Measurements from ENCODE around the gene TMEM176A. TPM values are rescaled to one million over a fixed set of nuclear protein-coding genes. Genes with fewer than 3 reads are reported as not detected.

TMEM176A gene
- total and polyA plus RNA-seq, 10 donors: 28.6 to 84.6 (median 59.0) TPM

DNA sequence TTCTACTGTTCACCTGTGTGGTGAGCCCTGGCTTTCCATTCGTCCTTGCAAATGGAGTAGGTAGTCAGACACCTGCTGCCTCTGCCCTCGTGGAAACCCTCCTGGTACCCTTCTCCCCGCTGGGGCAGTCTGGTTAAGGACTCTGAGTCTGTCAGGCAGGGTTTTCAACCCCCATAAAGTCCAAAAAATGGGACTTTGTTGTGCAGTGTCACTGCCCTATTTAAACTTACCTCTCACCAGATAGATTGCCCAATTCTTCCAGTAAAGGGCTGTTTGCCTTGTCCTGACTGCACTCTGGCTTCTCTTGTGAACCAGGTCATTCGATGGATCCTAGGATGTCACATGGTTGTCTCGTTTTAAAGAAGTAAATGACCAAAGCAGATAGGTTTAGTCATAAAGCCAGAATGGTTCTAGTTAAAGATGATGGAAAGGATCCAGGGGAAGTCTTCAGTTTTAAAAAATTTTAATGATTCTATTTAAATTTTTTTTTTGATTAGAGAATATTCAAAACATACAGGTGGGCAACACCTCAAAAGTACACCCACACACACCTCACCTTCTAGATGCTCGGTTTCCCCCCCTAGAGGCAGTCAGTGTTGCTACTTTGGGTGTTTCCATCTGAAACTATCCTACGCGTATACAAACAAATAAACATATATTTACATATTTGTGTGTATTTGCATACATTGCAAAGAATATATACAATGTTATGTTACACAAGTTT is 22.4 kb upstream of the TMEM176A start:
- DNase-seq: no peak
- Histone ChIP-seq H3K27me3 (replicated peaks in 1 of 7) (no peaks in the 10 kb centered on the region), H3K27ac (no peak overlapping the region), H3K9me3 (peaks cover 0 to 20% (median 15%) of the 10 kb centered on the region in 8 donors), H3K4me1 (peaks cover 0 to 28% (median 6%) of the 10 kb centered on the region in 6 donors), H3K36me3 (no peaks in the 10 kb centered on the region), H3K4me3 (no peak overlapping the region)
- 55 to 66% (median 62%) methylated on average over 8 of the region's 8 CpGs for WGBS, 5 donors
- intact Hi-C loops (cut with DNase I; ENCODE audit: low total_unique reads): no loop called here
- TF ChIP-seq, protein P1, sequence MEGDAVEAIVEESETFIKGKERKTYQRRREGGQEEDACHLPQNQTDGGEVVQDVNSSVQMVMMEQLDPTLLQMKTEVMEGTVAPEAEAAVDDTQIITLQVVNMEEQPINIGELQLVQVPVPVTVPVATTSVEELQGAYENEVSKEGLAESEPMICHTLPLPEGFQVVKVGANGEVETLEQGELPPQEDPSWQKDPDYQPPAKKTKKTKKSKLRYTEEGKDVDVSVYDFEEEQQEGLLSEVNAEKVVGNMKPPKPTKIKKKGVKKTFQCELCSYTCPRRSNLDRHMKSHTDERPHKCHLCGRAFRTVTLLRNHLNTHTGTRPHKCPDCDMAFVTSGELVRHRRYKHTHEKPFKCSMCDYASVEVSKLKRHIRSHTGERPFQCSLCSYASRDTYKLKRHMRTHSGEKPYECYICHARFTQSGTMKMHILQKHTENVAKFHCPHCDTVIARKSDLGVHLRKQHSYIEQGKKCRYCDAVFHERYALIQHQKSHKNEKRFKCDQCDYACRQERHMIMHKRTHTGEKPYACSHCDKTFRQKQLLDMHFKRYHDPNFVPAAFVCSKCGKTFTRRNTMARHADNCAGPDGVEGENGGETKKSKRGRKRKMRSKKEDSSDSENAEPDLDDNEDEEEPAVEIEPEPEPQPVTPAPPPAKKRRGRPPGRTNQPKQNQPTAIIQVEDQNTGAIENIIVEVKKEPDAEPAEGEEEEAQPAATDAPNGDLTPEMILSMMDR (IDR thresholded peaks at IDR 0.05 in 8 of 11, conservative IDR thresholded peaks at IDR 0.05 in 3 of 11): no peak
- TF ChIP-seq POLR2AphosphoS5 (IDR thresholded peaks at IDR 0.05): no peak
- no peak for TF ChIP-seq POLR2A (IDR thresholded peaks at IDR 0.05)

DNA sequence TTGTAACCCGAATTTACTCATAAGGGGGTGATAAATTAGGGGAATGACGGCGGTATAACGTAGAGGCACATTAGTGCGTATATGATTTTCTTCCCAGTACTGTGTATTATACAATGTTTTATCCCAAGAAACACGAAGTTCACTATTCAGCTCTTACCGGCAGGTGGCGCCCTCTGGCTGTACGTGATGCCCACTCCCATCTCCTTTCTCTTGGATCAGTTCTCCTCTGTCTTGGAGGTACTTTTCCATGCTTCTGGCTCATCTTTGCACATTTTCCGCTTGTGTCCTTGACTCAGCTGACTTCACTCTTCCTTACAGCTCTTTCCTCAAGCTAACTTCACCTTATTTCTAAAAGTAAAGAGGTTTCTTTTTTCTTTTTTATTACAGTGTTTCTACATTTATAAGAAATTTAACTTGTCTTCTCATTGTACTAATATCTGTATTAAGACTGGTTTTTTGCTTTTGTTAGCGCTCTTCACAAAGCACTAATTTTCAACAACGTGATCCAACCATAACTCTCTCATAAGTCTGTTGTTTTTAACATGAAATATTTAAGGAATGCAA is 21.7 kb upstream of the TMEM176A start:
- Histone ChIP-seq H3K4me3 (no peak overlapping the region), H3K9me3 (peaks cover 0 to 13% (median 11%) of the 10 kb centered on the region in 8 donors), H3K36me3 (no peaks in the 10 kb centered on the region), H3K4me1 (peaks cover 0 to 34% (median 7%) of the 10 kb centered on the region in 6 donors), H3K27me3 (replicated peaks in 1 of 7) (no peaks in the 10 kb centered on the region), H3K27ac (no peak overlapping the region)
- peak; percentile 91 for DNase-seq
- TF ChIP-seq, protein P1 (IDR thresholded peaks at IDR 0.05 in 8 of 11, conservative IDR thresholded peaks at IDR 0.05 in 3 of 11): peak; percentile 50 to 88 (median 84)
- no peak for TF ChIP-seq POLR2A (IDR thresholded peaks at IDR 0.05)
- intact Hi-C loops (cut with DNase I; ENCODE audit: low total_unique reads): no loop called here
- 7 to 9% (median 8%) methylated on average over 12 of the region's 12 CpGs for WGBS, 5 donors

DNA sequence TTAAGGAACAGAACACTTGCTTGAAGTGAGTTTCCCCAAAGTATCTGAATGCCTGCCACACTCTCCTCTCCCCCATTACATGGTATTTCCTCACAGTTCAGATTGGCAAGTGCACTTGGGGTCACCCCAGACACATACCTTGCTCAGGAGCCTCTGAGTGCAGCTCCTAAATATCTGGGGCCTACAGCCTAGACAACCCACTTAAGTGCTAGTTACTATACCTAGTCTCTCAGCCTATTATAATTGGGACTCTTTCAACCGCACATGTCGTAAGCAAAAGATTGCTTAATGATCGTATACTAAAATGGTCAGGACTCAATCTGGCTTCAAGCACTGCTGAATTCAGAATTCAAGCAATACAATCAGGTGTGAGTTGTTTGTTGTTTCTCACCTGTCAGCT is 20.3 kb upstream of the TMEM176A start:
- H3K36me3 ChIP-seq: no peaks in the 10 kb centered on the region
- no peaks in the 10 kb centered on the region for H3K27me3 ChIP-seq (replicated peaks in 1 of 7)
- WGBS, 5 donors: 37 to 64% (median 49%) methylated on average over 3 of the region's 3 CpGs
- TF ChIP-seq POLR2AphosphoS5 (IDR thresholded peaks at IDR 0.05): no peak
- TF ChIP-seq, protein P1 (IDR thresholded peaks at IDR 0.05 in 8 of 11, conservative IDR thresholded peaks at IDR 0.05 in 3 of 11): no peak
- no peak overlapping the region for H3K4me3 ChIP-seq
- peak overlapping the region in 5 of 8 donors; percentile 36 to 74 (median 38) for H3K27ac ChIP-seq
- intact Hi-C loops (cut with DNase I; ENCODE audit: low total_unique reads): no loop called here
- peaks cover 5 to 49% (median 20%) of the 10 kb centered on the region in 6 donors for H3K4me1 ChIP-seq
- no peaks in the 10 kb centered on the region for H3K9me3 ChIP-seq
- DNase-seq: no peak

DNA sequence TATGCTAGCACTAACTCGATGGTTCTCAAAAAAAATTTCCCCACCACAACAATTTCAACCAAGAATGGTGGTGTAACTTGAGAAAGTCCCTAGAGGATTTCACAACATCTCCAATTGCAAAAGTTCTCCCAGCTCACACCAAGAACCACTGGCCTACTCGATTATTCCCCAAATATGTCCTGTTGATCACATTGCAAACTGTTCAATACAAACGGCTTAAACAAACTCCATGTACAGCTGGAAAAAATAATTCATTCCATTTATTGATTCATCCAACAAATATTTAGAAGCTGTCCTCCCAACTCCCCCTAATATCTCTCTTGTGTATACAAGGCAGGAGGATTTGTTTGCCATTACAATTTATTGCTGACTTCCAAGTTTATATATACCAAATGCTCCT is 19.5 kb upstream of the TMEM176A start:
- intact Hi-C loops (cut with DNase I; ENCODE audit: low total_unique reads): no loop called here
- Histone ChIP-seq H3K9me3 (no peaks in the 10 kb centered on the region), H3K27ac (peak overlapping the region in 4 of 8 donors; percentile 17 to 74 (median 54)), H3K4me1 (peaks cover 7 to 57% (median 24%) of the 10 kb centered on the region in 6 donors), H3K36me3 (no peaks in the 10 kb centered on the region), H3K4me3 (no peak overlapping the region), H3K27me3 (replicated peaks in 1 of 7) (no peaks in the 10 kb centered on the region)
- TF ChIP-seq, protein P1 (IDR thresholded peaks at IDR 0.05 in 8 of 11, conservative IDR thresholded peaks at IDR 0.05 in 3 of 11): no peak
- TF ChIP-seq POLR2AphosphoS5 (IDR thresholded peaks at IDR 0.05): no peak
- TF ChIP-seq POLR2A (IDR thresholded peaks at IDR 0.05): no peak
- 22 to 44% (median 29%) methylated on average over 3 of the region's 3 CpGs for WGBS, 5 donors
- no peak for DNase-seq
